Measurements from ENCODE around the gene COLEC12. TPM values are rescaled to one million over a fixed set of nuclear protein-coding genes. Genes with fewer than 3 reads are reported as not detected.

Gene COLEC12
- total RNA-seq (2022; extraction: Qiagen RNA extraction): 0.03 to 0.11 TPM (median 0.06 TPM) in 5 replicates

GRCh38 chr18:500632-501405, at the start of gene COLEC12:
TSS of gene COLEC12 (minus strand) at chr18:500701. CDS start at chr18:500514, 187 bp downstream.

DNA sequence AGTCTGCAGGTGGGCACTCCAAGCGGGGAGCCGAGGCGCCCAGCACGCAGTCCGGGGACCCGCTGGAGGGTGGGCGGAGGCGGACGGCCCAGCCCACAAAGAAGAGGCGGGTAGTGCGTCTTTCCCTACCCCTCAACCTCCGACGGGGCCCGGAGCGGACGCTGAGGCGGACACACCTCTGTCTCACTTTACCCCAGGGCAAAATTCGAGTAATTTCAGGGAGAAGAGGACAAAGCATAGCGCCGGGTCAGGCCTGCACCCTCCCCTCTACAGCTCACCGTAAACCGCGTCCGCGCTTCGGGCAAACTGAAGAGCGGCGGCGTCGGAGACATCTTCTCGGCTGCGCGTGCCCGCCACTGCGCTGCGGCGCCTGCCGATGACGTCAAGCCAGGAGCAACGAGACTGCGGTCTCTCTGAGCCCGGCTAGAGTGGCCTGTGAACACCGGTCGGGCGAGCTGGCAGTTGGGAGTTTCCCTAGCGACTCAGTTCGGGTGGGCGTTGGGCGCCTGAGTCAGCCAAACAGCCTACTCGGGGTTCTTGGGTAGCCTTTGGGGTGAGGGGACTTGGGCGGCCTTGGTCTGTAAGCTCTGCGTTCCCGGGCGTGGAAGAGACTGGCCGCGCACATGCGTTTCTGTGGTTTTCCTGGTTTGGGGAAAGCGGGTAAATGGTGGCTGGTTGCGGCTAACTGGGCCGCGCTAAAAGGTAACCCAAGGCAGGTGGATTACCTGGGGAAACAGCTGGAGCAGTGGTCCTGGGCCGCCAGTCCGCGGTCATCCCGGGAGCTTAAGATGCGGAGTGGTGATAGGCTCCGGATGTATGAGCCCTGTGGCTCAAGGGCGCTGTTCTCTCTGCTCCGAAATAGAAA, 232.6 kb downstream of the COLEC12 start, which contains the start of gene THOC1:
Gene THOC1 (minus strand): TSS at position 360 of the 865 bp plus-strand sequence. CDS start 28 bp downstream, at position 332.

Other genes starting within 250 kb of the COLEC12 start
- gene THOC1, start 232.7 kb downstream of the COLEC12 start, total RNA-seq (2022; extraction: Qiagen RNA extraction): 17.0 to 19.7 TPM (median 17.5 TPM) in 5 replicates
- gene CETN1, start 79.7 kb upstream of the COLEC12 start, total RNA-seq (2022; extraction: Qiagen RNA extraction): not detected in 5 replicates
- gene CLUL1, start 96.3 kb upstream of the COLEC12 start, total RNA-seq (2022; extraction: Qiagen RNA extraction): not detected in 5 replicates
- 169 to 181 TPM (median 172 TPM) in 5 replicates for gene TYMS, start 157.0 kb upstream of the COLEC12 start, total RNA-seq (2022; extraction: Qiagen RNA extraction)
- gene ENOSF1, start 211.9 kb upstream of the COLEC12 start, total RNA-seq (2022; extraction: Qiagen RNA extraction): 21.1 to 27.6 TPM (median 25.6 TPM) in 5 replicates